ENCODE results near the gene KCND2.
"Not testable (repeated sequence)": the region's sequence is repeated elsewhere in the genome, so short reads cannot be mapped to it uniquely, and the experiment has no call there.

Gene KCND2

DNA sequence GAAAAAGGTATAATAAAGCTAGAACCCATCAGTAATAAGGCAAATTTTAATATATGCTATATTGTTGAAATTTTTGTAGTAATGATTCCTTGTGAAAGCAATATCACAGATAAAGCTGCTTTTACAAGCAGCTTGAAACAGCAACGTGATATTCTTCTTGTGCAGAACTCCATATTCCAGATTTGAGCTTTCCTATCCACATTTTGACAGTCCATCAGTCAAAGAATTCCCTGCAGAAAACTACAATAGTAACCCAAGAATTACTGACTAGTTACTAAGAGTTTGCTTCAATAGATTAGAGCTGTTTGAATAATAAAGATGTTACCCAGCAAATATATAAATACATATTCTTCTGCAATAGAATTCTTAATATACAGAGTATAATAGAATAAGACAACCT is 291.2 kb downstream of the KCND2 start:
- no peak overlapping the region for H3K4me3 ChIP-seq (ENCODE audit: low read depth in 1 of 2, low read length in 2 of 2)
- no peak for ATAC-seq (ENCODE audit: insufficient read depth, low read depth)
- H3K36me3 ChIP-seq (ENCODE audit: insufficient read depth, low read length): no peaks in the 10 kb centered on the region
- no peaks in the 10 kb centered on the region for H3K79me2 ChIP-seq (ENCODE audit: insufficient read depth, low read length)
- no peaks in the 10 kb centered on the region for H3K4me1 ChIP-seq (ENCODE audit: insufficient read depth, low read length)
- H4K20me1 ChIP-seq (ENCODE audit: insufficient read depth, low read length): no peaks in the 10 kb centered on the region
- DNase-seq: no peak
- TF ChIP-seq, protein P1, sequence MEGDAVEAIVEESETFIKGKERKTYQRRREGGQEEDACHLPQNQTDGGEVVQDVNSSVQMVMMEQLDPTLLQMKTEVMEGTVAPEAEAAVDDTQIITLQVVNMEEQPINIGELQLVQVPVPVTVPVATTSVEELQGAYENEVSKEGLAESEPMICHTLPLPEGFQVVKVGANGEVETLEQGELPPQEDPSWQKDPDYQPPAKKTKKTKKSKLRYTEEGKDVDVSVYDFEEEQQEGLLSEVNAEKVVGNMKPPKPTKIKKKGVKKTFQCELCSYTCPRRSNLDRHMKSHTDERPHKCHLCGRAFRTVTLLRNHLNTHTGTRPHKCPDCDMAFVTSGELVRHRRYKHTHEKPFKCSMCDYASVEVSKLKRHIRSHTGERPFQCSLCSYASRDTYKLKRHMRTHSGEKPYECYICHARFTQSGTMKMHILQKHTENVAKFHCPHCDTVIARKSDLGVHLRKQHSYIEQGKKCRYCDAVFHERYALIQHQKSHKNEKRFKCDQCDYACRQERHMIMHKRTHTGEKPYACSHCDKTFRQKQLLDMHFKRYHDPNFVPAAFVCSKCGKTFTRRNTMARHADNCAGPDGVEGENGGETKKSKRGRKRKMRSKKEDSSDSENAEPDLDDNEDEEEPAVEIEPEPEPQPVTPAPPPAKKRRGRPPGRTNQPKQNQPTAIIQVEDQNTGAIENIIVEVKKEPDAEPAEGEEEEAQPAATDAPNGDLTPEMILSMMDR (IDR thresholded peaks at IDR 0.05; ENCODE audit: borderline replicate concordance, extremely low read depth, low read length, poor library complexity, severe bottlenecking): no peak
- TF ChIP-seq EZH2 (IDR thresholded peaks at IDR 0.05; ENCODE audit: borderline replicate concordance, low read depth, low read length, severe bottlenecking): no peak
- no peak overlapping the region for H3K4me2 ChIP-seq (ENCODE audit: insufficient read depth, low read length)
- no peak overlapping the region for H3K27ac ChIP-seq (ENCODE audit: low read length)
- H3K9ac ChIP-seq (ENCODE audit: low read depth, low read length): no peak overlapping the region
- H3K9me3 ChIP-seq (ENCODE audit: insufficient read depth, low read length, severe bottlenecking): no peaks in the 10 kb centered on the region
- H3K27me3 ChIP-seq (ENCODE audit: insufficient read depth, low read length, poor library complexity): no peaks in the 10 kb centered on the region
- no peak overlapping the region for H2AFZ ChIP-seq (ENCODE audit: low read depth, low read length)

DNA sequence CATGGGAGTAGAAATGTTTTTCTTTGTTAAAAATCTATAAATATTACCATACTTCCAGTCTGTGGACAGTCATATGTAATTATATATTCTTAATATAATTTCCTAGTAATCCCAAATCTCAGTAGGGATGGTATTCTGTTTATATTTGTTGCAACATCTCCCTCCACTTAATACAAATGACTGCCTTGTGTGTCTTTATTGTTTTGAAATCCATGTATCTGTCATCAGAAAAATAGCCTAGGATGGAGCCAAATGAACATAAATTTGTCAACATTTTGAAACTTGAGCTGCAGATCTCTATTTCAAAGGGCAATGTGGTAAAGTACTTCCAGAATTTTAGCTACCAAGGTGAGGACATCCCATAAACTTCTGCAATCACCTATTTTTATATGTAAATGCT is 294.2 kb downstream of the KCND2 start:
- Histone ChIP-seq H3K36me3 (ENCODE audit: insufficient read depth, low read length) (no peaks in the 10 kb centered on the region), H3K27me3 (ENCODE audit: insufficient read depth, low read length, poor library complexity) (no peaks in the 10 kb centered on the region), H3K4me2 (ENCODE audit: insufficient read depth, low read length) (no peak overlapping the region), H4K20me1 (ENCODE audit: insufficient read depth, low read length) (no peaks in the 10 kb centered on the region), H3K4me3 (ENCODE audit: low read depth in 1 of 2, low read length in 2 of 2) (no peak overlapping the region), H3K4me1 (ENCODE audit: insufficient read depth, low read length) (no peaks in the 10 kb centered on the region), H3K9me3 (ENCODE audit: insufficient read depth, low read length, severe bottlenecking) (no peaks in the 10 kb centered on the region), H3K9ac (ENCODE audit: low read depth, low read length) (no peak overlapping the region), H3K79me2 (ENCODE audit: insufficient read depth, low read length) (no peaks in the 10 kb centered on the region), H3K27ac (ENCODE audit: low read length) (no peak overlapping the region), H2AFZ (ENCODE audit: low read depth, low read length) (no peak overlapping the region)
- ATAC-seq (ENCODE audit: insufficient read depth, low read depth) (no peak), DNase-seq (no peak)
- TF ChIP-seq EZH2 (IDR thresholded peaks at IDR 0.05; ENCODE audit: borderline replicate concordance, low read depth, low read length, severe bottlenecking): no peak
- TF ChIP-seq, protein P1 (IDR thresholded peaks at IDR 0.05; ENCODE audit: borderline replicate concordance, extremely low read depth, low read length, poor library complexity, severe bottlenecking): no peak

DNA sequence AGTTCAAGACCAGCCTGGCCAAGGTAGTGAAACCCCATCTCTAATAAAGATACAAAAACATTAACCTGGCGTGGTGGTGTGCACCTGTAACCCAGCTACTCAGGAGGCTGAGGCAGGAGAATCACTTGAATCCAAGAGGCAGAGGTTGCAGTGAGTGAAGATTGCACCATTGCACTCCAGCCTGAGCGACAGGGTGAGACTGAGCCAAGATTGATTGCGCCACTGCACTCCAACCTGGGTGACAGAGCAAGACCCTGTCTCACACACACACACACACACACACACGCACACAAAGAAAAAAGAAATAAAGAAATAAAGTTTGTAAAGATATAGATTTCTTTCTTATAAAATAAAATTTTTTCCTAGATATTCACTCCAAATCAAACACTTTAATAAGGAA is 305.7 kb downstream of the KCND2 start:
- H4K20me1 ChIP-seq (ENCODE audit: insufficient read depth, low read length); H3K79me2 ChIP-seq (ENCODE audit: insufficient read depth, low read length); DNase-seq; H3K27me3 ChIP-seq (ENCODE audit: insufficient read depth, low read length, poor library complexity); H3K4me3 ChIP-seq (ENCODE audit: low read depth in 1 of 2, low read length in 2 of 2); H3K27ac ChIP-seq (ENCODE audit: low read length); H3K4me2 ChIP-seq (ENCODE audit: insufficient read depth, low read length); H2AFZ ChIP-seq (ENCODE audit: low read depth, low read length); ATAC-seq (ENCODE audit: insufficient read depth, low read depth); H3K9me3 ChIP-seq (ENCODE audit: insufficient read depth, low read length, severe bottlenecking); H3K4me1 ChIP-seq (ENCODE audit: insufficient read depth, low read length); H3K36me3 ChIP-seq (ENCODE audit: insufficient read depth, low read length); H3K9ac ChIP-seq (ENCODE audit: low read depth, low read length): not testable (repeated sequence)

DNA sequence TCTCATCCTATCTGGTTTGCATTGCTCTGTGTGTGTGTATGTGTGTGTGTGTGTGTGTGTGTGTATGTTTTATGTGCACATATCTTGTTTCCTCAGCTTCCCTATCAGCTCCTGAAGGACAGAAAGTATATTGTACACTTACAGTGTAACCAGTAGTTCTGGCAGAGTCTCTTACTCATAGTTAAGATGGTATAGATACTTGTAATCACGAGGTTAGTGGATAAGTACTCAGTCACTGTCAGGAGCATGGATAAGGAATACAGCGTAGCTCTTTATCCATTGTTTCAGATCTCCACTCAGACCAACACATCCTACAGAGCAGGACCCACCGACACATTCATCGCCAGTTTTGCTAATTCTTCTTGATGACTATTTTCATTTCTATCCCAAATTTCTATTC is 309.9 kb downstream of the KCND2 start:
- no peak overlapping the region for H3K4me3 ChIP-seq (ENCODE audit: low read depth in 1 of 2, low read length in 2 of 2)

More for the DNA sequence above, 309.9 kb downstream of the KCND2 start:
- TF ChIP-seq, protein P1 (IDR thresholded peaks at IDR 0.05; ENCODE audit: borderline replicate concordance, extremely low read depth, low read length, poor library complexity, severe bottlenecking): no peak
- no peak for TF ChIP-seq EZH2 (IDR thresholded peaks at IDR 0.05; ENCODE audit: borderline replicate concordance, low read depth, low read length, severe bottlenecking)
- Histone ChIP-seq H3K4me1 (ENCODE audit: insufficient read depth, low read length) (no peaks in the 10 kb centered on the region), H3K9me3 (ENCODE audit: insufficient read depth, low read length, severe bottlenecking) (no peaks in the 10 kb centered on the region), H4K20me1 (ENCODE audit: insufficient read depth, low read length) (no peaks in the 10 kb centered on the region), H3K27ac (ENCODE audit: low read length) (no peak overlapping the region), H3K4me2 (ENCODE audit: insufficient read depth, low read length) (no peak overlapping the region), H3K27me3 (ENCODE audit: insufficient read depth, low read length, poor library complexity) (no peaks in the 10 kb centered on the region), H3K79me2 (ENCODE audit: insufficient read depth, low read length) (no peaks in the 10 kb centered on the region), H2AFZ (ENCODE audit: low read depth, low read length) (no peak overlapping the region), H3K36me3 (ENCODE audit: insufficient read depth, low read length) (no peaks in the 10 kb centered on the region), H3K9ac (ENCODE audit: low read depth, low read length) (no peak overlapping the region)
- ATAC-seq (ENCODE audit: insufficient read depth, low read depth) (no peak), DNase-seq (no peak)

All from DND-41 (cell line).